Activated CD4-positive, alpha-beta T cell treated with anti-CD3 and anti-CD28 coated beads for 36 hours (primary cell): Measurements from ENCODE around the gene FRYL. TPM values are rescaled to one million over a fixed set of nuclear protein-coding genes. Genes with fewer than 3 reads are reported as not detected.
"Not testable (repeated sequence)": the region's sequence is repeated elsewhere in the genome, so short reads cannot be mapped to it uniquely, and the experiment has no call there.

Source experiments
- ATAC-seq: fragments of 200-7000 bp; cut with Tn5 transposase; one replicate; pipeline ENCODE4 v1.10.0; 2021; ENCODE audit warnings: mild to moderate bottlenecking, moderate library complexity
- CTCF ChIA-PET: fragments of 350-600 bp; sonication (Branson Sonifier 250); formaldehyde crosslinking; loops from one replicate; lab custom pipeline; 2021; ENCODE audit warnings: antibody characterized with exemption; lab: Charles Lee
- POLR2A ChIA-PET: fragments of 350-600 bp; sonication (Branson Sonifier 250); formaldehyde crosslinking; loops from one replicate; lab custom pipeline; 2021; ENCODE audit warnings: antibody characterized with exemption, inconsistent platforms; lab: Charles Lee
- DNase-seq: peaks from one replicate; pipeline ENCODE4 v3.0.0-alpha.2; 2020
- H3K27ac Mint-ChIP-seq: one replicate; pipeline ENCODE4 v1.8.0; 2021; ENCODE audit warnings: mixed read lengths
- H3K27me3 Mint-ChIP-seq: one replicate; pipeline ENCODE4 v1.8.0; 2021; ENCODE audit warnings: mixed read lengths
- H3K36me3 Mint-ChIP-seq: one replicate; pipeline ENCODE4 v1.8.0; 2021; ENCODE audit warnings: low read depth, mixed read lengths
- H3K4me1 Mint-ChIP-seq: one replicate; pipeline ENCODE4 v1.8.0; 2021; ENCODE audit warnings: mixed read lengths
- H3K4me3 Mint-ChIP-seq: one replicate; pipeline ENCODE4 v1.8.0; 2021; ENCODE audit warnings: mild to moderate bottlenecking, moderate library complexity, mixed read lengths
- H3K9me3 Mint-ChIP-seq: one replicate; pipeline ENCODE4 v1.8.0; 2021; ENCODE audit warnings: low read depth, mixed read lengths
- intact Hi-C, 2 experiments: fragments of 100-400 bp; cut with DNase I in 1 of 2; cut with micrococcal nuclease in 1 of 2; formaldehyde crosslinking; loops; one replicate each; pipeline versions ENCODE4 v1.14.2 to v1.15.1; 2022 to 2024; cut with DNase I, micrococcal nuclease
- total RNA-seq, 2 experiments: library from RNA; stranded (reverse); gene quantifications; one replicate each; pipeline ENCODE4 v1.2.3, GENCODE V29; 2021

Gene FRYL
- total RNA-seq, 2 experiments from 2014 or later: 67.9 to 69.8 TPM

DNA sequence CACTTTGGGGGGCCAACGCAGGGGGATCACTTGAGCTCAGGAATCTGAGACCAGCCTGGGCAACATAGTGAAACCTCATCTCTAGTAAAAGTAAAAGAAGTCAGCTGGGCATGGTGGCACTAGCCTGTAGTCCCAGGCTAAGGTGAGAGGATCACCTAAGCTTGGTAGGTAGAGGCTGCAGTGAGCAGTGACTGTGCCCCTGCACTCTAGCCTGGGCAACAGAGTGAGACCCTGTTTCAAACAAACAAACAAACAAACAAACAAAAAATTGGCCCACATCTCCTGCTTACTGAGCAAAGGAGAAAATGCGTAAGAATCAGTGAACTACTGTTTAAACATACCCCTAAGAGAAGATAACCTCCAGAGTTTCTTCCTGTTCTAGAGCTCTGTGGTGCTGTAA, 85.3 kb downstream of the FRYL start:
- Mint-ChIP-seq H3K4me1 (peaks cover 55% of the 10 kb centered on the region), H3K27me3 (no peaks in the 10 kb centered on the region), H3K4me3 (no peak overlapping the region), H3K27ac (no peak overlapping the region), H3K36me3 (peaks cover 8% of the 10 kb centered on the region), H3K9me3 (no peaks in the 10 kb centered on the region)
- intact Hi-C loops: loop anchor here in 1 of 2 experiments (5.0 kb wide), 1 partner anchor 212 kb away; the partner anchor contains the start of gene OCIAD2
- ChIA-PET POLR2A (no interaction called here), CTCF (interaction anchor here (1.3 kb wide), 1 partner anchor 202 kb away, joined by 7 read pairs; no protein-coding TSS in a partner anchor)
- no peak for ATAC-seq
- no peak for DNase-seq

GRCh38 chr4:48693856-48694574, 86.1 kb downstream of the FRYL start:
- DNase-seq (no peak), ATAC-seq (no peak)
- Mint-ChIP-seq H3K4me1 (peaks cover 48% of the 10 kb centered on the region), H3K27me3 (no peaks in the 10 kb centered on the region), H3K27ac (no peak overlapping the region), H3K36me3 (peaks cover 8% of the 10 kb centered on the region), H3K9me3 (no peaks in the 10 kb centered on the region), H3K4me3 (no peak overlapping the region)
- intact Hi-C loops: no loop called here
- ChIA-PET CTCF (interaction anchor here (0.5 kb wide), 1 partner anchor 433 kb away, joined by 3 read pairs; no protein-coding TSS in a partner anchor), POLR2A (no interaction called here)

GRCh38 chr4:48692897-48693296, 87.2 kb downstream of the FRYL start:
- Mint-ChIP-seq H3K27ac (no peak overlapping the region), H3K27me3 (no peaks in the 10 kb centered on the region), H3K4me1 (peaks cover 39% of the 10 kb centered on the region), H3K36me3 (peaks cover 7% of the 10 kb centered on the region), H3K4me3 (no peak overlapping the region), H3K9me3 (no peaks in the 10 kb centered on the region)
- ATAC-seq (no peak), DNase-seq (no peak)
- intact Hi-C loops: no loop called here
- POLR2A ChIA-PET: no interaction called here
- CTCF ChIA-PET: no interaction called here

GRCh38 chr4:48692044-48692443, 88.0 kb downstream of the FRYL start:
- ATAC-seq (no peak), DNase-seq (no peak)
- Mint-ChIP-seq H3K27ac (no peak overlapping the region), H3K36me3 (peaks cover 3% of the 10 kb centered on the region), H3K27me3 (no peaks in the 10 kb centered on the region), H3K4me1 (peaks cover 34% of the 10 kb centered on the region), H3K9me3 (no peaks in the 10 kb centered on the region), H3K4me3 (no peak overlapping the region)
- intact Hi-C loops: no loop called here
- ChIA-PET CTCF (no interaction called here), POLR2A (no interaction called here)

DNA sequence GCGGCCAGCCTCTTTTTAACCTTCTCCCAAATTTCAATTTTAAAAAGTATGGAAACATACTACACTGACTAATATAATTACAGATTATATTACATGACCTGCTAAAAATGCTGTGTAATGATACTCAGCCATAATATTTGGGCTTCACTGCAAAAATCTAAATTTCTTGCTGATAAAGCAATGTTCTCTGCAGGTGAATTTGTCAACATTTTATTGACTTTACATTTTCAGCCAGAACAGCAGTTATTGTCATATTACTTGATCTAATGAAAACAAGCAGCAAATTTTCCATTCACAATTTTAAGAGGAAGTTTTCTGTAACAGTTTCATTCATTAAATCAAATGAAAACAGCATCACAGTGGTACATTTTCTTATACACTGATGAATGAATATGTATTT, 91.1 kb downstream of the FRYL start:
- ChIA-PET POLR2A (no interaction called here), CTCF (no interaction called here)
- peaks cover 32% of the 10 kb centered on the region for H3K4me1 Mint-ChIP-seq
- no peaks in the 10 kb centered on the region for H3K27me3 Mint-ChIP-seq
- H3K4me3 Mint-ChIP-seq: no peak overlapping the region
- intact Hi-C loops: no loop called here
- no peak overlapping the region for H3K27ac Mint-ChIP-seq
- no peak for DNase-seq
- H3K9me3 Mint-ChIP-seq: no peaks in the 10 kb centered on the region
- H3K36me3 Mint-ChIP-seq: no peaks in the 10 kb centered on the region
- no peak for ATAC-seq

DNA sequence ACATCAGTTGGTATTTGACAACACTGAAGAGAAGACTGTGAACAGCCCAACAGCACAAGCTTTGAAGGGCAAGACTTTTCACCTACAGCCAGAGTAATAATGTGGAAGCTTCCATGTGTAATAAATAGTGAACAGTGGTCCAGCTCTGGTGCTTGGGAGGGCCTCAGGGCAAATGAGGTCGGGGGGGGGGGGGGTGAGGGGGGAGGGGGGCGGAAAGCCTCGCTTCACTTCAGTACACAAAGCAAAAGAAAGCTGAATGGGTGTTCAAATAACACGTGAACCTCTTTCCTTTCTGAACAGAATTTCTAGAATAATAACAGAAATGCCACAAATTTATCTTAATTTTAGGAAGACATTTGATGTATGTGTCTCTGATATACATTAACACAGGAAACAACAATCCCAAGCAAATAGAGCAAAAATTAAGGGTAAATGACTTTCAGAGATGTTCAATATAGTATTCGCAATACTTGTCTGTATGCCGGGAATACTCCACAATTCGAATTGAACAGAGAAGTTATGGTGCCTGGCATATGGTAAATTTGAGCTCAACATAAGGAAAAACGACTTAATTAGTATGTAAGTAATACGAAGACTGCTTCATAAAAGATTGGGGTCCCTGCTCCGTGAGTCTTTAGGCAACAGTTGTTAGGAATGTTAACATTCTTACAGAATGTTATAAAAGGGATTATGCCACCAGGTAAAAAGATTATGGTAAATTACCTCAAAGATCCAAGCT, 92.6 kb downstream of the FRYL start:
- Mint-ChIP-seq H3K4me1 (peaks cover 33% of the 10 kb centered on the region), H3K9me3 (peaks cover 2% of the 10 kb centered on the region), H3K36me3 (peaks cover 6% of the 10 kb centered on the region), H3K27me3 (no peaks in the 10 kb centered on the region), H3K27ac (no peak overlapping the region), H3K4me3 (no peak overlapping the region)
- ATAC-seq: no peak
- intact Hi-C loops: no loop called here
- no peak for DNase-seq
- CTCF ChIA-PET: interaction anchor here (0.7 to 1.4 kb wide), 3 partner anchors 8 to 19 kb away, joined by 3 to 4 read pairs (median 3); no protein-coding TSS in a partner anchor
- POLR2A ChIA-PET: no interaction called here

DNA sequence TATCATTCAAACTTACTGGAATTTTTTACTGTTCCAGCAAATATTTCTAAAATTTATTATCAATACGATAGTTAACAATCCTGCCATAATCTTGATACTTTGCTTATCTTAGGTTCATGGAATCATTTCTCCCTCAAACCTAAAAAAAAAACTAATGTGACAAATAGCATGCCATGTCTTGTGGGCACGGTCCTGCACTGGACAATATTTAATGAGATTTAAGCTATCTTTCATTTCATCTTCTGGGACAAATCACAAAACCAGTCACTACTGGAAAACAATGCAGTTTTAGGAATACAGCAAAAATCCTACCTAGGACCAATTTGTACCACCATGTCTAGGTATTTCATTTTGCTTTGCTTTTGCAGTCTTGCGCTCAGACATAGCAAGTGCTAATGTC, 93.7 kb downstream of the FRYL start:
- H3K36me3 Mint-ChIP-seq: peaks cover 10% of the 10 kb centered on the region
- CTCF ChIA-PET: no interaction called here
- peaks cover 2% of the 10 kb centered on the region for H3K9me3 Mint-ChIP-seq
- ATAC-seq (no peak), DNase-seq (no peak)
- H3K4me3 Mint-ChIP-seq: no peak overlapping the region
- POLR2A ChIA-PET: no interaction called here
- peaks cover 40% of the 10 kb centered on the region for H3K4me1 Mint-ChIP-seq
- H3K27me3 Mint-ChIP-seq: no peaks in the 10 kb centered on the region
- intact Hi-C loops: no loop called here
- no peak overlapping the region for H3K27ac Mint-ChIP-seq

GRCh38 chr4:48683784-48684666, 96.1 kb downstream of the FRYL start:
- Mint-ChIP-seq H3K36me3 (peaks cover 10% of the 10 kb centered on the region), H3K9me3 (peaks cover 2% of the 10 kb centered on the region), H3K4me1 (peaks cover 43% of the 10 kb centered on the region), H3K27ac (no peak overlapping the region), H3K4me3 (no peak overlapping the region), H3K27me3 (no peaks in the 10 kb centered on the region)
- intact Hi-C loops: loop anchor here (5.0 kb wide), 7 partner anchors 37 to 278 kb away; partner anchors contain the start of genes OCIAD1 (in 1 of the 2) and OCIAD2 (in 1 of the 2)
- ATAC-seq (no peak), DNase-seq (no peak)
- ChIA-PET CTCF (interaction anchor here (0.7 kb wide), 1 partner anchor 17 kb away, joined by 3 read pairs; no protein-coding TSS in a partner anchor), POLR2A (no interaction called here)

DNA sequence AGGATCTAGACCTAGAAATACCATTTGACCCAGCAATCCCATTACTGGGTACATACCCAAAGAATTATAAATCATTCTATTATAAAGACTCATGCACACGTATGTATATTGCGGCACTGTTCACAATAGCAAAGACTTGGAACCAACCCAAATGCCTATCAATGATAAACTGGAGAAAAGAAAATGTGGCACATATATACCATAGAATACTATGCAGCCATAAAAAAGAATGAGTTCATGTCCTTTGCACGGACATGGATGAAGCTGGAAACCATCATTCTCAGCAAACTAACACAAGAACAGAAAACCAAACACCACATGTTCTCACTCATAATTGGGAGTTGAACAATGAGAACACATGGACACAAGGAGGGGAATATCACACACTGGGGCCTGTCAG, 97.2 kb downstream of the FRYL start:
- DNase-seq, H3K9me3 Mint-ChIP-seq, H3K27ac Mint-ChIP-seq, H3K4me3 Mint-ChIP-seq, POLR2A ChIA-PET, H3K27me3 Mint-ChIP-seq, ATAC-seq: not testable (repeated sequence)
- Mint-ChIP-seq H3K4me1 (peaks cover 43% of the 10 kb centered on the region), H3K36me3 (peaks cover 12% of the 10 kb centered on the region)
- CTCF ChIA-PET: interaction anchor here (3.1 kb wide), 1 partner anchor 104 kb away, joined by 19 read pairs; no protein-coding TSS in a partner anchor
- intact Hi-C loops: loop anchor here (1.0 to 5.0 kb wide), 11 partner anchors 17 to 279 kb away; partner anchors contain the start of genes OCIAD1 (in 1 of the 2) and OCIAD2 (in 1 of the 2)

DNA sequence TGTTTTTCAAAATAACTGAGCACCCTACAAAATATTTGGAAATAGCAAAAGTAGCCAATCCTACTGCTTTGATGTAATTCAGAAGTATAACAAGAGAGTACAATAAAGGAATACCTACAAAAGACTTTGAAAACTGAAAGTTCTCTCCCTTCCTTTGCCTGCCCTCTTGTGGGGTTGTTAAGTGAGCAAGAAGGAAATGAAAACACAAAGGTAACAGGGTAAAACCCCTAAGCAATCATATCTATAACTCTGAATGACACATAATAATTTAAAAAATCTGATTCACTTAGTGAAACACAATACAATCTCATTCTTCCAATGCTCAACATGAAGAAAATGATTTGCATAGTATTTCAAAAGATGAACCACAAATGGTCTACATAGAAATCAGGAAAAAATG, 98.2 kb downstream of the FRYL start:
- H3K27ac Mint-ChIP-seq: no peak overlapping the region
- peaks cover 14% of the 10 kb centered on the region for H3K36me3 Mint-ChIP-seq
- ATAC-seq (peak; percentile 98), DNase-seq (peak; percentile 23)
- CTCF ChIA-PET: interaction anchor here (1.3 to 3.1 kb wide), 3 partner anchors 100 to 292 kb away, joined by 3 to 19 read pairs (median 3); no protein-coding TSS in a partner anchor
- intact Hi-C loops: loop anchor here (1.0 to 5.0 kb wide), 11 partner anchors 18 to 280 kb away; partner anchors contain the start of genes OCIAD1 (in 1 of the 2) and OCIAD2 (in 1 of the 2)
- no peaks in the 10 kb centered on the region for H3K27me3 Mint-ChIP-seq
- peaks cover 2% of the 10 kb centered on the region for H3K9me3 Mint-ChIP-seq
- POLR2A ChIA-PET: no interaction called here
- peaks cover 42% of the 10 kb centered on the region for H3K4me1 Mint-ChIP-seq
- H3K4me3 Mint-ChIP-seq: no peak overlapping the region
